ENCODE results near the gene NT5M.

Gene NT5M

DNA sequence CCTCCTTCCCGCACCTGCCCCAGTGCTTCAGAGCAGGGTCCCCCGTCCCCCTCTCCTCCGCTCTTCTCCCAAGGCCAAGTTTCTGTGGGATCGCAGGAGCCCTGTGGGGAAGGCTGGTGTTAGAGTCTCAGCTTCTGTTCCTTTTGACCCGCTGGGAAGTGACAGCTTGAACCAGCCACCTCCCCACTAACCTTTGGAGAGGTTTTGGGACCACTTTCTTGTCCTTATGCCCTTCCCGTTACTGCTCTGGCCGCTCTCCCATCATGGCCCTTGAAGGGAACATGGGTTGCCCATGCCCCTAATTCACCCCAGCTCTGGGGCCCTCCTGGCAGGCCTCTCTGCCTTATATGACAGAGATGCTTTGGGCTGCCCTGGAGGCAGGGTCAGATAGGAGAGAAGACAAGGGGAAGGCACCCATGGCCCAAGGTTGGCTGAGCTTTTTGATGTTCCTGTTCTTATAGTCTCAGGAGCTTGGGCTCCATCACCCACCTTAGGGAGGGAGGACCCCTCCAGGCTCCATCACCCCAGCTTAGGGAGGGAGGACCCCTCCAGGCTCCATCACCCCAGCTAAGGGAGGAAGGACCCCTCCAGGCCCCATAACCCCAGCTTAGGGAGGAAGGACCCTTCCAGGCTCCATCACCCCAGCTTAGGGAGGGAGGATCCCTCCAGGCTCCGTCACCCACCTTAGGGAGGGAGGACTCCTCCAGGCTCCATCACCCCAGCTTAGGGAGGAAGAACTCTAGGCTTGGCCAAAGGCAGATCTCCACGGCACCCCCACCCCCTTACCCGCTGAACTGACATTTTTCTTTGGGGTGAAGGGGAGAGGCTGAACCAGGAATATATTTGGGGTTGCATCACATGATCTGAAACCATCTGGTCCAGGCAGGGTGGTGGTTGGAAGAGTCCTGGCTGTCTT lies 45.0 kb downstream of the NT5M start:
- no peak for DNase-seq (ENCODE audit: low read depth, low spot score)
- no peak overlapping the region for H3K4me3 ChIP-seq (ENCODE audit: low read depth, low read length)
- POLR2A ChIA-PET = interaction anchor here (0.6 to 1.1 kb wide), 2 partner anchors 148 to 910 kb away, joined by 4 read pairs; partner anchors contain the start of gene RASD1
- TF ChIP-seq, protein P1, sequence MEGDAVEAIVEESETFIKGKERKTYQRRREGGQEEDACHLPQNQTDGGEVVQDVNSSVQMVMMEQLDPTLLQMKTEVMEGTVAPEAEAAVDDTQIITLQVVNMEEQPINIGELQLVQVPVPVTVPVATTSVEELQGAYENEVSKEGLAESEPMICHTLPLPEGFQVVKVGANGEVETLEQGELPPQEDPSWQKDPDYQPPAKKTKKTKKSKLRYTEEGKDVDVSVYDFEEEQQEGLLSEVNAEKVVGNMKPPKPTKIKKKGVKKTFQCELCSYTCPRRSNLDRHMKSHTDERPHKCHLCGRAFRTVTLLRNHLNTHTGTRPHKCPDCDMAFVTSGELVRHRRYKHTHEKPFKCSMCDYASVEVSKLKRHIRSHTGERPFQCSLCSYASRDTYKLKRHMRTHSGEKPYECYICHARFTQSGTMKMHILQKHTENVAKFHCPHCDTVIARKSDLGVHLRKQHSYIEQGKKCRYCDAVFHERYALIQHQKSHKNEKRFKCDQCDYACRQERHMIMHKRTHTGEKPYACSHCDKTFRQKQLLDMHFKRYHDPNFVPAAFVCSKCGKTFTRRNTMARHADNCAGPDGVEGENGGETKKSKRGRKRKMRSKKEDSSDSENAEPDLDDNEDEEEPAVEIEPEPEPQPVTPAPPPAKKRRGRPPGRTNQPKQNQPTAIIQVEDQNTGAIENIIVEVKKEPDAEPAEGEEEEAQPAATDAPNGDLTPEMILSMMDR (IDR thresholded peaks at IDR 0.05; ENCODE audit: insufficient read depth, low read length, missing control alignments) = no peak
- CTCF ChIA-PET = interaction anchor here (0.9 to 10.3 kb wide), 7 partner anchors 8 to 347 kb away, joined by 3 to 365 read pairs (median 9); partner anchors contain the start of gene RASD1

DNA sequence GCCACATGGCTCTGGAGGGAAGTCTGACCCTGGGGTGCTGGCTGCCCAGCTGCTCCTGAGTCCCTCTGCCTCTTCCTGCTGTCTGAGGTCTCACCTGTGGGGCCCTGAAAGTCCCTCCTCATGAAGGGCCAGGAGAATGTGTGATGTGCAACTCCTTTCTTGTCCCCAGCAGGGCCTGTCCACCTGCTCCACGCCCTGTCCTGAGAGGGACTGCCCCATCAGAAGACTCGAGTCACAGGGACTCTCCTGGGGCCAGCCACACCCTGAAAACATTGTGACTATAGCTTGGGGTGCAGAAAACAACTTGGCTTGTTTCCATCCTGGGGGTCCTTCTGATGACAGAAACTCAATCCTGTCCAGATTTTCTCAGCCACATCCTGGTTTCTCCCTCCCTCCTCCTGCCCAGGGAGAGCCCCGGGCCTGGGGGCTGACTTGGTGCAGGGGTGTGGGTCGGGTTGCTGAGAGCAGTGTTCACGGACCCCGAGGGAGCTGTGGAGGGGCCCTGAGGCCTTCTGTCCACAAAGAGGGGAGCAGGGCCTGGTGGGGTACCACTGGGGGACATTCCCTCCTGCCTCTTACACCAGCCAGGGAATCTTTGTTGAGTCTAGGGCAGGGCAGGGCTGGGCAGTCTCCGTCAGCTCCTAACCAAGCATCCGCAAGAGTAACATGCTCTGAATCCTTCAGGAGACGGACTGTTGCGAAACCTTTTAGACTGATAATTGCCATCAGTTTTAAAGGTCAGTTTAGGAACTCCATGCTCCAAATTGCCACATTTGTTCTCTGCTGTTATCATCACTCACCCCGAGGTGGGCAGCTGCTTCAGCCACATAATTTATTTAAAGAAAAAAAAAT lies 45.9 kb downstream of the NT5M start:
- DNase-seq (ENCODE audit: low read depth, low spot score) = no peak
- POLR2A ChIA-PET = no interaction called here
- TF ChIP-seq, protein P1 (IDR thresholded peaks at IDR 0.05; ENCODE audit: insufficient read depth, low read length, missing control alignments) = no peak
- CTCF ChIA-PET = interaction anchor here (0.9 to 10.3 kb wide), 9 partner anchors 9 to 348 kb away, joined by 3 to 365 read pairs (median 4); partner anchors contain the start of gene RASD1
- no peak overlapping the region for H3K4me3 ChIP-seq (ENCODE audit: low read depth, low read length)

DNA sequence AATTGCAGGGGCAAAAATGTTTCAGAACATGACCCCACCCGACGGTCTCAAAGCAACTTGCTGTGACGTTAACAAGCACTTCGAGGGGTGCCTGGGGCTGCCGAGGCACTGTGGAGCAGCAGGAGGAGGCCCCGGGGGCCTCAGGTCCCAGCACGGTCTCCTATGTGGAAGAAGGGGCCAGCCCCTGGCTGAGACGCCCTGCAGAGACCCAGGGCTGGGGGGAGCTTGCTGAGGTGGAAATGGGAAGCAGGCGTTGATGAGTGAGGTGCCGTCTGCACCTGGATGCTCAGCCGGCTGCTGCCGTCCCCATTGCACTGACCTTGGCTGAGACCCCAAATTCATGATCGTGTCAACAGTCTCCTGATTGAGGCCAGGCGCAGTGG lies 46.5 kb downstream of the NT5M start:
- DNase-seq (ENCODE audit: low read depth, low spot score) = no peak
- TF ChIP-seq, protein P1 (IDR thresholded peaks at IDR 0.05; ENCODE audit: insufficient read depth, low read length, missing control alignments) = no peak
- H3K4me3 ChIP-seq (ENCODE audit: low read depth, low read length) = no peak overlapping the region
- POLR2A ChIA-PET = no interaction called here
- CTCF ChIA-PET = interaction anchor here (0.9 to 10.3 kb wide), 8 partner anchors 12 to 349 kb away, joined by 3 to 365 read pairs (median 9); partner anchors contain the start of gene RASD1

DNA sequence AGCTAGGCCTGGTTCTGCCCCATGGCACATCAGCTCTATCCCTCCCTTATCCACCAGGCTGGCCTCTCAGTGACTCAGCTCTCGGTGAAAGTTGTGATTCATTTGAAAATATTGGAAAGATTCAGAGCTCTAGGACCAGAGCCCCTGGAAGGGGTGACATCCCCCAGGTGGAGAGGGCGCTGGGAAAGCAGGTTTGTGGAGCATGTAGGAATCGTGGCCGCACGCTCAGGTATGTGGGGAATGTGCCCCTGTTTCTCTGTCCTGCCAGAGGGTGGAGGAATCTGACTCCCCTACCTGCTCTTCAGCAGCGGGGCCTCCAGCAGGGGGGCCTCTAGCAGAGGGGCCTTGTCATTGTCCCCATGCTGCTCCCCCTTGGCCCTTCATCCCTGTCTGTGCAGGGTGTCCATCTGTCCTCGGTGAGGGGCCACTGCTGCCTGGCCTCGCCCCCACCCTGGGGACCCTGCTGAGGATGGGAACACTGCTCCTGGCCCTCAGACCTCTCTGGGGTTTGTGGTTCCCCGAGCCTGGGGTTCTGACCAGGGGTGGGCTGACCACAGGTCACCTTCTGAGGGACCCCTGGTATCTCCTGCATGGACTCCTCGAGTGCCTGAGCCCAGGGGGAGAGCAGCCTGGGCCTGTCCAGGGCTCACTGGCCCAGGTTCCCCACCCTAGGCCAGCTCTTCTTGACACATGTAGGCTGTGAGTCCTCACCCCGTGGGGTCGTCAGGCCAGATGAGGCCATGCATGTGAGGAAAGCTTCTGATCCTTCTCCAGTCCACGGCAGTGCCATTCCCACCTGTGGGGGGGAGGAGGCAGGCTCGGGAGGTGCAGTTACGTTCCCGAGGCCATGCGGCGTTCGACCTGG lies 47.5 kb downstream of the NT5M start:
- ChIA-PET POLR2A (no interaction called here), CTCF (interaction anchor here (0.7 to 10.3 kb wide), 8 partner anchors 9 to 350 kb away, joined by 3 to 365 read pairs (median 9); partner anchors contain the start of gene RASD1)
- H3K4me3 ChIP-seq (ENCODE audit: low read depth, low read length) = no peak overlapping the region
- TF ChIP-seq, protein P1 (IDR thresholded peaks at IDR 0.05; ENCODE audit: insufficient read depth, low read length, missing control alignments) = no peak
- no peak for DNase-seq (ENCODE audit: low read depth, low spot score)

DNA sequence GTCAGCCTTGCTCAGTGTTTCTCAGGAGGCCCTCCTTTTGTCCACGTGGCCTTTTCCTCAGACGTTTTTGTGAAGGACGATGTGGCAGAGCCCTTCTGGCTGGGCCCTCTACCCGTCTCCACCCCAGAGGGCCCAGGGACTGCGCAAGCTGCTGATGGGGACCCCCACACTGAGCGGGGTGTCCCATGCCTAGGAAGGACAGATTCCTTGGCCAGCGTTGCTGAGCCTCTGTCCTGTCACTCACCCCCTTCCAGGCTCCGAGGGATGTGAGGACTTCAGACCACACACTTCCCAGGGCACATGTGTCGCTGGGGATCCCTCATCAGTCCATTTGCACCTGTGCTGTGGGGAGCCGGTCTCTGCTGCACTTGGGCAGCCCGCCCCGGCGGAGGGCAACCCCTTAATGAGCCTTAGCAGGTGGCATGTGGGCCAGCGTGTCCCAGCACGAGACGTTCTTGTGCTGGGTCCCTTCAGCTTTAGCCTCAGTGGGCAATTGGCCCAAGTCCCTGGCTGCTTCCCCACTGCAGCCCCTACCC lies 48.3 kb downstream of the NT5M start:
- no peak overlapping the region for H3K4me3 ChIP-seq (ENCODE audit: low read depth, low read length)
- DNase-seq (ENCODE audit: low read depth, low spot score) = no peak
- POLR2A ChIA-PET = no interaction called here
- TF ChIP-seq, protein P1 (IDR thresholded peaks at IDR 0.05; ENCODE audit: insufficient read depth, low read length, missing control alignments) = no peak
- CTCF ChIA-PET = interaction anchor here (0.9 to 10.3 kb wide), 5 partner anchors 10 to 284 kb away, joined by 3 to 365 read pairs (median 111); partner anchors contain the start of gene RASD1

Data from AG04449 (cell line).